ENCODE results near the gene CCN5.

DNA sequence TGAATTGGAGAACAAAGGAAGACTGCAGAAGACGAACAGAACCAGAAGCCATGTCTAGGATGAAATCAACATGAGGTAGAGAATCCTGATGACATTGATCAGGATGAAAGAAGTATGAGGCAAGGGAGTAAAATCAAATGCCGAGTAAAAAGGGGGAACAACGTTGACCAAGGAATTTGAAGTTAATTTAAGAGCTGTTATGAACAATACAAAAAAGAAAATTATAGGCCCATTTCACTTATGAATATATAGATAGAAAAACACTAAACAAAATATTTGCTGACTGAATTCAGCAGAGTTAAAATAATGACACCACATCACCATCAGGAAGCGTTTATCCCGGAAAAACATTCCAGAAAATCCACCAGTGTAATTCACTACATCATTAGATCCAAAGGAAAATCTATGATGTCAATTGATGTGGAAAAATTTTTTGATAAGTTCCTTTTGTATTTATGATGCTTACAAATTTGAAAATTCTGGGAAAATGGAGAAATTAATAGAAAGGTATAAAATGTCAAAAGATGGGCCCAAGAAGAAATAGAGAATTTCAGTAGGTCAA, 8.1 kb upstream of the CCN5 start:
- TF ChIP-seq CTCF (IDR thresholded peaks at IDR 0.05) (no peak), EZH2phosphoT487 (IDR thresholded peaks at IDR 0.05) (no peak), EZH2 (IDR thresholded peaks at IDR 0.05) (no peak)

Data from neural progenitor cell (in vitro differentiated cells).